ENCODE measurements around the gene RELN. TPM values are rescaled to one million over a fixed set of nuclear protein-coding genes. Genes with fewer than 3 reads are reported as not detected.
A peak's percentile ranks its signal among the peaks of the same experiment; 100 is the strongest.

RELN gene
- total RNA-seq, 1 donor from 2014 or later: not detected

- Mint-ChIP-seq H3K36me3 (ENCODE audit: low read depth) (no peaks in the 10 kb centered on the region), H3K9me3 (ENCODE audit: low read depth) (peaks cover 19% of the 10 kb centered on the region), H3K4me3 (ENCODE audit: unreplicated experiment) (no peak overlapping the region), H3K27me3 (ENCODE audit: low read depth) (no peaks in the 10 kb centered on the region), H3K4me1 (ENCODE audit: low read depth) (no peaks in the 10 kb centered on the region), H3K27ac (ENCODE audit: unreplicated experiment) (no peak overlapping the region)
- no peak for TF ChIP-seq CTCF (IDR thresholded peaks at IDR 0.05)
- DNase-seq (ENCODE audit: low spot score): no peak
These were observed 337.7 kb downstream of the RELN start for GRCh38 chr7:103651593-103652377.

- Mint-ChIP-seq H3K4me3 (ENCODE audit: unreplicated experiment) (no peak overlapping the region), H3K4me1 (ENCODE audit: low read depth) (no peaks in the 10 kb centered on the region), H3K27ac (ENCODE audit: unreplicated experiment) (no peak overlapping the region), H3K36me3 (ENCODE audit: low read depth) (no peaks in the 10 kb centered on the region), H3K9me3 (ENCODE audit: low read depth) (peaks cover 40% of the 10 kb centered on the region), H3K27me3 (ENCODE audit: low read depth) (no peaks in the 10 kb centered on the region)
- no peak for DNase-seq (ENCODE audit: low spot score)
- no peak for TF ChIP-seq CTCF (IDR thresholded peaks at IDR 0.05)
These were observed 340.4 kb downstream of the RELN start for GRCh38 chr7:103649052-103649451.

- H3K4me3 Mint-ChIP-seq (ENCODE audit: unreplicated experiment): no peak overlapping the region
These were observed 341.3 kb downstream of the RELN start for GRCh38 chr7:103648135-103648534.

GRCh38 chr7:103644319-103644718 lies 345.1 kb downstream of the RELN start:
- Mint-ChIP-seq H3K27me3 (ENCODE audit: low read depth) (no peaks in the 10 kb centered on the region), H3K27ac (ENCODE audit: unreplicated experiment) (no peak overlapping the region), H3K4me3 (ENCODE audit: unreplicated experiment) (no peak overlapping the region), H3K36me3 (ENCODE audit: low read depth) (no peaks in the 10 kb centered on the region), H3K9me3 (ENCODE audit: low read depth) (peaks cover 43% of the 10 kb centered on the region), H3K4me1 (ENCODE audit: low read depth) (peaks cover 11% of the 10 kb centered on the region)
- no peak for TF ChIP-seq CTCF (IDR thresholded peaks at IDR 0.05)
- DNase-seq (ENCODE audit: low spot score): no peak

More at GRCh38 chr7:103648135-103648534, 341.3 kb downstream of the RELN start:
- no peaks in the 10 kb centered on the region for H3K36me3 Mint-ChIP-seq (ENCODE audit: low read depth)
- H3K4me1 Mint-ChIP-seq (ENCODE audit: low read depth): no peaks in the 10 kb centered on the region
- H3K9me3 Mint-ChIP-seq (ENCODE audit: low read depth): peaks cover 43% of the 10 kb centered on the region
- no peak for TF ChIP-seq CTCF (IDR thresholded peaks at IDR 0.05)
- no peak overlapping the region for H3K27ac Mint-ChIP-seq (ENCODE audit: unreplicated experiment)
- H3K27me3 Mint-ChIP-seq (ENCODE audit: low read depth): no peaks in the 10 kb centered on the region
- DNase-seq (ENCODE audit: low spot score): no peak

GRCh38 chr7:103640031-103640779 lies 349.3 kb downstream of the RELN start:
- Mint-ChIP-seq H3K4me3 (ENCODE audit: unreplicated experiment) (no peak overlapping the region), H3K27ac (ENCODE audit: unreplicated experiment) (peak overlapping the region; percentile 84), H3K4me1 (ENCODE audit: low read depth) (peaks cover 33% of the 10 kb centered on the region), H3K36me3 (ENCODE audit: low read depth) (no peaks in the 10 kb centered on the region), H3K9me3 (ENCODE audit: low read depth) (peaks cover 12% of the 10 kb centered on the region), H3K27me3 (ENCODE audit: low read depth) (no peaks in the 10 kb centered on the region)
- no peak for TF ChIP-seq CTCF (IDR thresholded peaks at IDR 0.05)
- DNase-seq (ENCODE audit: low spot score): no peak

All from chondrocyte (in vitro differentiated cells).